Activated T-cell treated with anti-CD3 and anti-CD28 coated beads, Interleukin-2, amount 50 U/mL, for 24 hours (primary cell): ENCODE data around the gene SPG7.
A peak's percentile ranks its signal among the peaks of the same experiment; 100 is the strongest.

ENCODE experiments used
- DNase-seq: peaks from one replicate; pipeline ENCODE4 v3.0.0-alpha.2; 2020
- H3K27ac Mint-ChIP-seq: 2 replicates; pipeline ENCODE4 v1.8.0; 2020; ENCODE audit warnings: mild to moderate bottlenecking, mixed read lengths
- H3K27me3 Mint-ChIP-seq: 2 replicates; pipeline ENCODE4 v1.8.0; 2020; ENCODE audit warnings: mixed read lengths
- H3K36me3 Mint-ChIP-seq: 2 replicates; pipeline ENCODE4 v1.8.0; 2020; ENCODE audit warnings: low read depth, mixed read lengths
- H3K4me1 Mint-ChIP-seq: 2 replicates; pipeline ENCODE4 v1.8.0; 2020; ENCODE audit warnings: low read depth, mixed read lengths
- H3K4me3 Mint-ChIP-seq: 2 replicates; pipeline ENCODE4 v1.8.0; 2020; ENCODE audit warnings: mild to moderate bottlenecking, moderate library complexity, mixed read lengths
- H3K9me3 Mint-ChIP-seq: 2 replicates; pipeline ENCODE4 v1.8.0; 2020; ENCODE audit warnings: mixed read lengths

SPG7 gene

GRCh38 chr16:89541792-89542191 is 33.6 kb downstream of the SPG7 start:
- Mint-ChIP-seq H3K36me3 (peaks cover 74% of the 10 kb centered on the region), H3K27ac (no peak overlapping the region), H3K4me1 (no peaks in the 10 kb centered on the region), H3K27me3 (no peaks in the 10 kb centered on the region), H3K9me3 (no peaks in the 10 kb centered on the region), H3K4me3 (no peak overlapping the region)
- DNase-seq, result no peak

- DNase-seq, result no peak
- H3K9me3 Mint-ChIP-seq, result no peaks in the 10 kb centered on the region
- H3K4me3 Mint-ChIP-seq, result no peak overlapping the region
- no peaks in the 10 kb centered on the region for H3K27me3 Mint-ChIP-seq
- peaks cover 12% of the 10 kb centered on the region for H3K4me1 Mint-ChIP-seq
- no peak overlapping the region for H3K27ac Mint-ChIP-seq
- H3K36me3 Mint-ChIP-seq, result peaks cover 77% of the 10 kb centered on the region
Observed at GRCh38 chr16:89544113-89544512, 35.9 kb downstream of the SPG7 start.

GRCh38 chr16:89544713-89545043 is 36.5 kb downstream of the SPG7 start:
- no peak overlapping the region for H3K27ac Mint-ChIP-seq
- no peaks in the 10 kb centered on the region for H3K9me3 Mint-ChIP-seq
- H3K36me3 Mint-ChIP-seq, result peaks cover 81% of the 10 kb centered on the region
- peaks cover 17% of the 10 kb centered on the region for H3K4me1 Mint-ChIP-seq
- DNase-seq, result no peak
- no peak overlapping the region for H3K4me3 Mint-ChIP-seq
- no peaks in the 10 kb centered on the region for H3K27me3 Mint-ChIP-seq

GRCh38 chr16:89545044-89545830 is 37.0 kb downstream of the SPG7 start:
- Mint-ChIP-seq H3K36me3 (peaks cover 81% of the 10 kb centered on the region), H3K27me3 (no peaks in the 10 kb centered on the region)

DNA sequence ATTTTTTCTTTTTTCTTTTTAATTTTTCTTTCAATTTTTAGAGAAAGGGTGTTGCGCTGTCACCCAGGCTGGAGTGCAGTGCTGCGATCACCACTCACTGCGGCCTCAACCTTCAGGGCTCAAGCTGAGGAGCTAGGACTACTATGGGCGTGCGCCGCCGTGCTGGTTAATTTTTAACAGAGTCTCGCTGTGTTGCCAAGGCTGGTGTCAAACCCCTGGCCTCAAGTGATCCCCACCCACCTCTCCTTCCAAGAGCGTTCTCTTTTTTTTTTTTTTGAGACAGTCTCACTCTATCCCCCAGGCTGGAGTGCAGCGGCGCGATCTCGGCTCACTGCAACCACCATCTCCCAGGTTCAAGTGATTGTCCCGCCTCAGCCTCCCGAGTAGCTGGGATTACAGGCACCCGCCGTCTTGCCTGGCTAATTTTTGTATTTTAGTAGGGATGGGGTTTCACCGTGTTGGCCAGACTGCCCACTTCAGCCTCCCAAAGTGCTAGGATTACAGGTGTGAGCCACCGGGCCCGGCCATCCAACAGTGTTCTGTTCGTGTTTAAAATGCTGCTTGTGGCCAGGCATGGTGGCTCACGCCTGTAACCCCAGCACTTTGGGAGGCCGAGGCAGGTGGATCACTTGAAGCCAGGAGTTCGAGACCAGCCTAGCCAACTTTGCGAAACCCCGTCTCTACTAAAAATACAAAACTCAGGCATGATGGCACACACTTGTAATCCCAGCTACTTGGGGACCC is 37.8 kb downstream of the SPG7 start:
- no peak for DNase-seq
- Mint-ChIP-seq H3K4me1 (peaks cover 19% of the 10 kb centered on the region), H3K36me3 (peaks cover 83% of the 10 kb centered on the region), H3K27ac (no peak overlapping the region), H3K9me3 (no peaks in the 10 kb centered on the region), H3K4me3 (no peak overlapping the region), H3K27me3 (no peaks in the 10 kb centered on the region)

More at GRCh38 chr16:89545044-89545830, 37.0 kb downstream of the SPG7 start:
- Mint-ChIP-seq H3K27ac (no peak overlapping the region), H3K4me1 (peaks cover 19% of the 10 kb centered on the region), H3K4me3 (no peak overlapping the region), H3K9me3 (no peaks in the 10 kb centered on the region)
- no peak for DNase-seq

- Mint-ChIP-seq H3K4me1 (peaks cover 19% of the 10 kb centered on the region), H3K9me3 (no peaks in the 10 kb centered on the region), H3K36me3 (peaks cover 84% of the 10 kb centered on the region), H3K27ac (no peak overlapping the region), H3K27me3 (no peaks in the 10 kb centered on the region), H3K4me3 (no peak overlapping the region)
- no peak for DNase-seq
Observed at GRCh38 chr16:89546781-89547180, 38.6 kb downstream of the SPG7 start.

GRCh38 chr16:89547291-89547690 is 39.1 kb downstream of the SPG7 start:
- DNase-seq, result no peak
- peaks cover 19% of the 10 kb centered on the region for H3K4me1 Mint-ChIP-seq
- no peak overlapping the region for H3K27ac Mint-ChIP-seq
- H3K36me3 Mint-ChIP-seq, result peaks cover 85% of the 10 kb centered on the region
- no peaks in the 10 kb centered on the region for H3K27me3 Mint-ChIP-seq
- H3K9me3 Mint-ChIP-seq, result no peaks in the 10 kb centered on the region
- no peak overlapping the region for H3K4me3 Mint-ChIP-seq

- Mint-ChIP-seq H3K36me3 (peaks cover 86% of the 10 kb centered on the region), H3K4me3 (no peak overlapping the region), H3K27ac (peak overlapping the region; percentile 63), H3K27me3 (no peaks in the 10 kb centered on the region), H3K4me1 (peaks cover 19% of the 10 kb centered on the region), H3K9me3 (no peaks in the 10 kb centered on the region)
- no peak for DNase-seq
Observed at GRCh38 chr16:89547860-89548259, 39.7 kb downstream of the SPG7 start.

GRCh38 chr16:89548344-89549006 is 40.3 kb downstream of the SPG7 start:
- no peaks in the 10 kb centered on the region for H3K9me3 Mint-ChIP-seq
- peak overlapping the region; percentile 63 for H3K27ac Mint-ChIP-seq

GRCh38 chr16:89549007-89549700 is 41.0 kb downstream of the SPG7 start:
- Mint-ChIP-seq H3K9me3 (no peaks in the 10 kb centered on the region), H3K4me3 (no peak overlapping the region)
- no peak for DNase-seq

More at GRCh38 chr16:89548344-89549006, 40.3 kb downstream of the SPG7 start:
- H3K4me3 Mint-ChIP-seq, result no peak overlapping the region
- H3K27me3 Mint-ChIP-seq, result no peaks in the 10 kb centered on the region
- H3K4me1 Mint-ChIP-seq, result peaks cover 19% of the 10 kb centered on the region
- no peak for DNase-seq
- H3K36me3 Mint-ChIP-seq, result peaks cover 89% of the 10 kb centered on the region

GRCh38 chr16:89550421-89551007 is 42.3 kb downstream of the SPG7 start:
- H3K4me3 Mint-ChIP-seq, result no peak overlapping the region
- peaks cover 19% of the 10 kb centered on the region for H3K4me1 Mint-ChIP-seq
- peak overlapping the region; percentile 78 for H3K27ac Mint-ChIP-seq
- H3K9me3 Mint-ChIP-seq, result no peaks in the 10 kb centered on the region
- peaks cover 87% of the 10 kb centered on the region for H3K36me3 Mint-ChIP-seq
- H3K27me3 Mint-ChIP-seq, result no peaks in the 10 kb centered on the region
- DNase-seq, result no peak

More at GRCh38 chr16:89549007-89549700, 41.0 kb downstream of the SPG7 start:
- H3K36me3 Mint-ChIP-seq, result peaks cover 88% of the 10 kb centered on the region
- H3K27me3 Mint-ChIP-seq, result no peaks in the 10 kb centered on the region
- H3K27ac Mint-ChIP-seq, result peak overlapping the region; percentile 63
- H3K4me1 Mint-ChIP-seq, result peaks cover 19% of the 10 kb centered on the region

DNA sequence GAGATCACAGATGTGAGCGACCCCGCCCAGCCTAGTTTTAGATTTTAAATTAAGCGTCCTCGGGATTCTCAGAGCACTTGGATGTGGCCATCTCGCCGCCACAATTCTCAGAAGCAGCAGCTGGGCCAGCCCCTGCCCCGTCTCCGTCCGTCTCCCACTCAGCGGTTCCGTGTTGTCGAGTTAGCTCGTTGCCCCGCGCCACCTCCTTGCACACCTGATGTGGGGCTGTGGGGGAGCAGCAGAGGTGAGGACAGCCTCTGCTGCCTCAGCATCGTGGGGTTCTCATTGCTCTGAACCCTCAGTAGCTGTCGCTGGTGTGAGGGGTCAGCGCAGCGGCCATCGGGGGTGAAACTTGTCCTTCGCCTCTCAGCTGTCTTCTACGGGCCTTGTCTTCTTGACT is 44.1 kb downstream of the SPG7 start:
- H3K27ac Mint-ChIP-seq, result no peak overlapping the region
- H3K4me3 Mint-ChIP-seq, result no peak overlapping the region
- peaks cover 26% of the 10 kb centered on the region for H3K4me1 Mint-ChIP-seq
- H3K27me3 Mint-ChIP-seq, result no peaks in the 10 kb centered on the region
- peaks cover 93% of the 10 kb centered on the region for H3K36me3 Mint-ChIP-seq
- no peak for DNase-seq
- no peaks in the 10 kb centered on the region for H3K9me3 Mint-ChIP-seq

GRCh38 chr16:89552913-89553312 is 44.7 kb downstream of the SPG7 start:
- H3K27ac Mint-ChIP-seq, result no peak overlapping the region
- H3K36me3 Mint-ChIP-seq, result peaks cover 95% of the 10 kb centered on the region
- no peak for DNase-seq
- H3K4me1 Mint-ChIP-seq, result peaks cover 30% of the 10 kb centered on the region
- no peak overlapping the region for H3K4me3 Mint-ChIP-seq
- H3K27me3 Mint-ChIP-seq, result no peaks in the 10 kb centered on the region
- H3K9me3 Mint-ChIP-seq, result no peaks in the 10 kb centered on the region

DNA sequence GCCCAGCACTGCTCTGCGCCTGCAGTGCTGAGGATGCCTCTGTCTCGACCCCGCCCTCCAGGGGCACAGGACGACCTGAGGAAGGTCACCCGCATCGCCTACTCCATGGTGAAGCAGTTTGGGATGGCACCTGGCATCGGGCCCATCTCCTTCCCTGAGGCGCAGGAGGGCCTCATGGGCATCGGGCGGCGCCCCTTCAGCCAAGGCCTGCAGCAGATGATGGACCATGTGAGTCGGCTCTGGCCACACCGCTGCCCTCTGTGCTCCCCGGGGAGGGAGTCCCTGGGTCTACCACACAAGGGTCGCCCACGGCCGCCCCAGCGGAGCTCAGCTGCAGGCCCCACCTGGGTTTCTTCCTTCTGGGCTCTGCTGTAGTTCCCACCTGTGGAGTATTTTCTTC is 45.5 kb downstream of the SPG7 start:
- Mint-ChIP-seq H3K36me3 (peaks cover 87% of the 10 kb centered on the region), H3K4me3 (no peak overlapping the region), H3K27me3 (no peaks in the 10 kb centered on the region), H3K4me1 (peaks cover 23% of the 10 kb centered on the region), H3K9me3 (no peaks in the 10 kb centered on the region), H3K27ac (no peak overlapping the region)
- DNase-seq, result no peak
